Breast epithelium (tissue), 3 donors: ENCODE results near the gene NXN.

Experiments used
- CTCF ChIP-seq, 3 donors: fragments of 450-650 bp; IDR thresholded peaks; one replicate each; pipeline ENCODE4 v1.5.1; 2016 to 2017; ENCODE audit warnings: antibody characterized with exemption in 3 of 3, mild to moderate bottlenecking in 3 of 3, moderate library complexity in 3 of 3
- POLR2A ChIP-seq: fragments of 450-650 bp; IDR thresholded peaks from one replicate; pipeline ENCODE4 v1.6.1; 2016; ENCODE audit warnings: antibody characterized with exemption, mild to moderate bottlenecking, moderate library complexity

DNA sequence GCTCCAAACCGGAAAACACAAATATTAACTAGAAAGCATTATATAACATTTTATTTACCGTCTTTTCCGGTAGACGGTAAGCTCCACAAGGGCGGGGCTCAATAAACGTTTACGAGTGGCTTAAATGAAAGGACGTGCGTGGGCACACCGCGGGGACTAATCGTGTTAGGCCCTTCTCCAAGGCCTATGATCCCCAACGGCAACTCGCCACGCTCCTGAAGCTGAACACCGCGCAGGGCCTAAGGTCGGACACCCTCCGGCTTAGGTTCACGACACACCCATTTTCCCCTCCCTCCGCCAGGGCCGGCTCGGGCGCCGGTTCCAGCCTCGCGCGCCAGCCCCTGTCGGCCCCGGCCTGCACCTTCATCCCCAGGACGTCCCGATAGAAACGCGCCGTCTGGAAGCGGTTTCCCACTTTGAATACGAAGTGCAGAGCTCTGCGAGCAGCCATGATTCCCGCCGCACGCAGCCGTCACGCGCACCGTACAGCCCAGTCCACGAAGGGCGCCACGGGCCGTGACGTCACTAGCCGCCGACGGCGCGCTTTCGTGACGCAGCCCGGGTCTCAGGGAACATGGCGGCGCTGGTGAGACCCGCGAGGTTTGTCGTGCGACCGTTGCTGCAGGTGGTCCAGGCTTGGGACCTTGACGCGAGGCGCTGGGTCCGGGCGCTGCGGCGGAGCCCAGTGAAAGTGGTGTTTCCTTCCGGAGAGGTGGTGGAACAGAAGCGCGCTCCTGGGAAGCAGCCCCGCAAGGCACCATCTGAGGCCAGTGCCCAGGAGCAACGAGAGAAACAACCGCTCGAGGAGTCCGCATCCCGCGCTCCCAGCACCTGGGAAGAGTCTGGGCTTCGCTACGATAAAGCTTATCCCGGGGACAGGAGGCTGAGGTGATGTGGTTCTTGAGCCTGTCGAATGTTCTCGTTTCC is 197.5 kb downstream of the NXN start, which contains the start of the genes GLOD4 and MRM3:
- peak; percentile 34 to 51 (median 38) for TF ChIP-seq CTCF (IDR thresholded peaks at IDR 0.05)
- peak; percentile 78 for TF ChIP-seq POLR2A
